H1 (cell line): ENCODE data around the gene FSD1. TPM values are rescaled to one million over a fixed set of nuclear protein-coding genes. Genes with fewer than 3 reads are reported as not detected.

ENCODE experiments used
- CTCF ChIA-PET: fragments of 300-600 bp; sonication (Branson Sonifier 250); formaldehyde crosslinking; loops from one replicate; lab custom pipeline; 2021; ENCODE audit not compliant: partially characterized antibody; lab: Charles Lee
- POLR2A ChIA-PET: fragments of 300-600 bp; sonication (Branson Sonifier 250); formaldehyde crosslinking; loops from one replicate; lab custom pipeline; 2021; ENCODE audit warnings: inconsistent platforms; ENCODE audit not compliant: partially characterized antibody; lab: Charles Lee
- DNase-seq, 2 experiments: peaks; one replicate each; pipeline versions ENCODE4 v3.0.0 to v3.0.0-alpha.2; 2010 to 2022; ENCODE audit warnings: low spot score in 2 of 2, low read depth in 1 of 2, mixed read lengths in 1 of 2
- FAIRE-seq: peaks from 2 replicates; lab custom pipeline; 2011; peaks lifted over from hg19 to GRCh38; lab: Jason Lieb, UNC
- H2AFZ ChIP-seq: 2 replicates; pipeline ENCODE4 v1.8.1; 2012; ENCODE audit warnings: low read length, inconsistent platforms
- H2AK5ac ChIP-seq: 2 replicates; pipeline ENCODE4 v1.6.1; 2013; ENCODE audit warnings: low read depth, low read length
- H2BK120ac ChIP-seq: replicated peaks from 2 replicates; pipeline ENCODE3; 2013; ENCODE audit warnings: low read depth, low read length, inconsistent platforms
- H2BK12ac ChIP-seq: 2 replicates; pipeline ENCODE4 v1.6.1; 2013; ENCODE audit warnings: low read depth, low read length
- H2BK15ac ChIP-seq: 2 replicates; pipeline ENCODE4 v1.6.1; 2013; ENCODE audit warnings: low read length
- H2BK20ac ChIP-seq: 2 replicates; pipeline ENCODE4 v1.6.1; 2013; ENCODE audit warnings: low read length
- H2BK5ac ChIP-seq: 2 replicates; pipeline ENCODE4 v1.6.1; 2013; ENCODE audit warnings: low read depth, low read length
- H3K14ac ChIP-seq: 2 replicates; pipeline ENCODE4 v1.6.1; 2013; ENCODE audit warnings: inconsistent platforms; ENCODE audit not compliant: insufficient read length
- H3K18ac ChIP-seq: 2 replicates; pipeline ENCODE4 v1.6.1; 2013; ENCODE audit warnings: low read length; ENCODE audit errors: extremely low read depth
- H3K23ac ChIP-seq: 2 replicates; pipeline ENCODE4 v1.6.1; 2013; ENCODE audit warnings: inconsistent platforms; ENCODE audit not compliant: insufficient read length
- H3K23me2 ChIP-seq: 2 replicates; pipeline ENCODE4 v1.6.1; 2013; ENCODE audit warnings: low read depth, low read length
- H3K27ac ChIP-seq: 2 replicates; pipeline ENCODE4 v1.6.1; 2011; ENCODE audit warnings: low read depth, low read length, inconsistent platforms
- H3K27me3 ChIP-seq, 4 experiments: replicated peaks in 1 of 4; 1 replicate in 1 of 4; 2 replicates in 3 of 4; pipeline versions ENCODE4 v1.6.1 to v1.8.1; 2011 to 2013; ENCODE audit warnings: low read length in 3 of 4, mild to moderate bottlenecking in 3 of 4, inconsistent platforms in 2 of 4, mixed read lengths in 2 of 4, moderate library complexity in 1 of 4; ENCODE audit not compliant: control insufficient read depth in 3 of 4, insufficient read depth in 3 of 4; ENCODE audit errors: extremely low read depth in 1 of 4
- H3K36me3 ChIP-seq, 4 experiments: 2 replicates each; pipeline versions ENCODE4 v1.6.1 to v1.8.1; 2011 to 2013; ENCODE audit warnings: mild to moderate bottlenecking in 4 of 4, low read length in 3 of 4, moderate library complexity in 2 of 4, control low read depth in 1 of 4, inconsistent platforms in 1 of 4; ENCODE audit not compliant: insufficient read depth in 4 of 4, control insufficient read depth in 2 of 4
- H3K4ac ChIP-seq: replicated peaks from 2 replicates; pipeline ENCODE3; 2013; ENCODE audit warnings: low read length, low read depth, mixed read lengths, inconsistent platforms; ENCODE audit not compliant: insufficient read length
- H3K4me1 ChIP-seq, 4 experiments: replicated peaks in 1 of 4; 1 replicate in 1 of 4; 2 replicates in 3 of 4; pipeline versions ENCODE4 v1.6.1 to v1.8.1; 2011 to 2013; ENCODE audit warnings: low read length in 3 of 4, inconsistent platforms in 2 of 4, mixed read lengths in 1 of 4; ENCODE audit not compliant: insufficient read depth in 4 of 4, control insufficient read depth in 3 of 4
- H3K4me2 ChIP-seq, 2 experiments: 2 replicates each; pipeline versions ENCODE4 v1.6.1 to v1.8.1; 2011 to 2013; ENCODE audit warnings: low read depth in 2 of 2, low read length in 2 of 2, control low read depth in 1 of 2, inconsistent platforms in 1 of 2, mild to moderate bottlenecking in 1 of 2; ENCODE audit not compliant: insufficient read depth in 1 of 2
- H3K4me3 ChIP-seq, 4 experiments: fragments of 200-600, 300-600 bp in 1 of 4; sonication (generic), shearing (Covaris generic), sonication (Bioruptor Twin) in 1 of 4; 2 replicates each; pipeline versions ENCODE4 v1.5.1 to v1.8.1; 2011 to 2016; ENCODE audit warnings: low read length in 4 of 4, low read depth in 3 of 4, control low read depth in 2 of 4, inconsistent platforms in 2 of 4, mild to moderate bottlenecking in 2 of 4, mixed read lengths in 1 of 4, moderate library complexity in 1 of 4; ENCODE audit not compliant: insufficient read depth in 2 of 4; ENCODE audit errors: extremely low read depth in 1 of 4
- H3K56ac ChIP-seq: replicated peaks from 2 replicates; pipeline ENCODE3; 2013; ENCODE audit warnings: low read depth, mild to moderate bottlenecking, mixed read lengths, low read length, inconsistent platforms; ENCODE audit not compliant: insufficient read length
- H3K79me1 ChIP-seq: 2 replicates; pipeline ENCODE4 v1.6.1; 2013; ENCODE audit warnings: low read depth, low read length, control low read depth
- H3K79me2 ChIP-seq, 2 experiments: 2 replicates each; pipeline versions ENCODE4 v1.6.1 to v1.8.1; 2012 to 2013; ENCODE audit warnings: low read length in 2 of 2, mild to moderate bottlenecking in 2 of 2, inconsistent platforms in 1 of 2; ENCODE audit not compliant: insufficient read depth in 2 of 2, control insufficient read depth in 1 of 2
- H3K9ac ChIP-seq, 4 experiments: replicated peaks in 1 of 4; 1 replicate in 1 of 4; 2 replicates in 3 of 4; pipeline versions ENCODE4 v1.6.1 to v1.8.1; 2011 to 2013; ENCODE audit warnings: low read depth in 3 of 4, low read length in 3 of 4, control low read depth in 2 of 4, mild to moderate bottlenecking in 2 of 4, moderate library complexity in 2 of 4, inconsistent platforms in 1 of 4; ENCODE audit errors: extremely low read depth in 1 of 4
- H3K9me3 ChIP-seq, 2 experiments: 2 replicates each; pipeline versions ENCODE4 v1.6.1 to v1.8.1; 2012 to 2013; ENCODE audit warnings: mild to moderate bottlenecking in 2 of 2, moderate library complexity in 2 of 2, control low read depth in 1 of 2, inconsistent platforms in 1 of 2, low read depth in 1 of 2, low read length in 1 of 2, mixed read lengths in 1 of 2; ENCODE audit not compliant: insufficient read depth in 2 of 2
- H4K20me1 ChIP-seq, 2 experiments: replicated peaks in 1 of 2; 2 replicates each; pipeline versions ENCODE3 to v1.8.1; 2011 to 2013; ENCODE audit warnings: inconsistent platforms in 2 of 2, low read length in 2 of 2, mild to moderate bottlenecking in 1 of 2; ENCODE audit not compliant: insufficient read depth in 2 of 2, control insufficient read depth in 1 of 2
- H4K5ac ChIP-seq: 2 replicates; pipeline ENCODE4 v1.6.1; 2013; ENCODE audit warnings: low read length, low read depth, mixed read lengths, inconsistent platforms; ENCODE audit not compliant: insufficient read length
- H4K8ac ChIP-seq: 2 replicates; pipeline ENCODE4 v1.8.0; 2013; ENCODE audit warnings: mild to moderate bottlenecking, moderate library complexity, low read length, inconsistent platforms; ENCODE audit not compliant: insufficient read depth; ENCODE audit errors: extremely low read depth
- H4K91ac ChIP-seq: replicated peaks from 2 replicates; pipeline ENCODE3; 2013; ENCODE audit warnings: low read length, mixed read lengths, inconsistent platforms; ENCODE audit not compliant: insufficient read length
- BCL11A ChIP-seq, 2 experiments: IDR thresholded peaks; one replicate each; pipeline ENCODE4 v1.6.1; 2011; ENCODE audit warnings: low read depth in 2 of 2, low read length in 2 of 2, mild to moderate bottlenecking in 2 of 2
- CHD1 ChIP-seq: IDR thresholded peaks from 2 replicates; pipeline ENCODE4 v1.6.1; 2012; ENCODE audit warnings: low read depth, low read length, improper control_type of control experiment
- EZH2 ChIP-seq: fragments of 200-600 bp; sonication (generic); IDR thresholded peaks from 2 replicates; pipeline ENCODE4 v1.7.1; 2012; ENCODE audit warnings: low read depth, mild to moderate bottlenecking, moderate library complexity, low read length, inconsistent platforms; ENCODE audit not compliant: severe bottlenecking
- KDM1A ChIP-seq: fragments of 200-600, 300-600 bp; sonication (generic); IDR thresholded peaks from 2 replicates; pipeline ENCODE4 v1.7.1; 2016; ENCODE audit warnings: mild to moderate bottlenecking, low read length, borderline replicate concordance
- SAP30 ChIP-seq: fragments of 300-600 bp; sonication (generic); IDR thresholded peaks from 2 replicates; pipeline ENCODE4 v1.7.1; 2012; ENCODE audit warnings: low read length, moderate library complexity, mild to moderate bottlenecking, inconsistent platforms; ENCODE audit not compliant: insufficient read depth, insufficient replicate concordance
- SIRT6 ChIP-seq: IDR thresholded peaks from one replicate; pipeline ENCODE4 v1.7.1; 2012; ENCODE audit warnings: low read length, inconsistent platforms
- TAF7 ChIP-seq: optimal IDR thresholded peaks from 2 replicates; pipeline ENCODE3; 2011; ENCODE audit warnings: low read depth, mild to moderate bottlenecking, inconsistent platforms, low read length, moderate library complexity, borderline replicate concordance
- TEAD4 ChIP-seq: IDR thresholded peaks from 2 replicates; pipeline ENCODE4 v1.6.1; 2012; ENCODE audit warnings: low read depth, low read length, inconsistent platforms, mixed read lengths
- WGBS, 2 experiments: shearing (Covaris generic) in 1 of 2; methylation state at CpG; one replicate each; pipeline versions ENCODE4 v1.1.6 to v1.1.7; 2013 to 2015; ENCODE audit warnings: low lambda C conversion rate in 2 of 2, mixed read lengths in 2 of 2, inconsistent platforms in 1 of 2, low coverage in 1 of 2, missing lambda C conversion rate in 1 of 2; ENCODE audit not compliant: insufficient replicate concordance in 2 of 2, insufficient coverage in 1 of 2, insufficient read length in 1 of 2; ENCODE audit errors: extremely low coverage in 1 of 2, missing lambda C conversion rate in 1 of 2; 5-methylcytosine and 5-hydroxymethylcytosine counted together
- polyA plus RNA-seq, 7 experiments: library from polyadenylated mRNA; depleted of rRNA in 3 of 7; stranded (reverse) in 5 of 7; unstranded in 2 of 7; fragments of >200 nt in 5 of 7; fragments of 200-250 nt in 2 of 7; gene quantifications; 1 replicate in 5 of 7; 2 replicates in 1 of 7; 4 replicates in 1 of 7; pipeline versions ENCODE4 v1.2.1 to v1.2.3, GENCODE V29; 2011 to 2013; ENCODE audit warnings: missing spikeins in 2 of 7, mixed read lengths in 2 of 7
- total RNA-seq: library from RNA; stranded (reverse); fragmentation: NEBNext Ultra II Directional; extraction: Animal tissue kit (Norgen Biotek cat#: 25700); gene quantifications from 2 replicates; pipeline ENCODE4 v1.2.1, GENCODE V29; 2021
- TF ChIP-seq, protein P1 (sequence below): IDR thresholded peaks from 2 replicates; pipeline ENCODE4 v1.6.1; 2012; ENCODE audit warnings: low read length, inconsistent platforms

The FSD1 gene
- total and polyA plus RNA-seq, 2 of the 8 experiments (the other 6 are each of a cell fraction or from before 2014, with no cell fraction given) = 58.8 to 181 TPM

DNA sequence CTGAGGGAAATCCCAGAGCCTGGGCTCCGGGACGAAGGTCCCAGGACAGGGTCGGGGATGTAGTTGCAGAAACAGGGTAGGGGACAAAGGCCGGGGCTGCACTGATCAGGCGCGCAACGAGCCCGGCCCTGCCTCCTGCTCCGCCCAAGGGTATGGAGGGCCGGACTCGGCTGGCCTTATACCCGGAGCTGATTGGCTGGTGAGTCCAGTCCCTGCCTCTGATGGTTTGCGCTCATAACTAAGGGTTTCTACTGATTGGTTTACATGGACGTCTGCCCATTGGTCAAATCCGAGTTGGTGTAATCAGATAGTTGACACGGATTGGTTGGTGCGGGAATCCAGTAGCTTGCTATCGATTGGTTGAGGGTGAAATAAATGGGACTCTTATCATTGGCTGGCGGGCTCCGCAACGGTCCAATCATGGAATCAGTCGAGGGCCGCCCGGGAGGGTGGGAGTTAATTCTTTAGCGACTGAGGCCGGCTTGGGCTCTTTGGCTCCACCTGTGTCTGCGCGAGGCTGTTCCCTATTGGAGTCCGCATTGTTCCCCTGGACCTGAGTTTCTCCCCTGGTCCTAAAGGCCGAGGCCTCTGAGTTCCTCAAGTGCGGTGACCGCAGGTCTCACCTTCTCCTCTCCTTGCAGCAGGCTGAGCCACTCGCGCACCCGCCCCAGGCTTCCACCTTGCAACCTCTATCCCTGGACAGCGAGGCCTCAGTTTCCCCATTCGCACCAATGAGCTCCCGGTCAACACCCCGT is 38.4 kb downstream of the FSD1 start:
- no peak overlapping the region for H3K14ac ChIP-seq
- peaks cover 0 to 5% of the 10 kb centered on the region in 2 experiments for H4K20me1 ChIP-seq
- peak overlapping the region; percentile 66 to 92 (median 78) for H3K4me3 ChIP-seq
- ChIA-PET POLR2A (interaction anchor here (0.5 to 5.6 kb wide), 36 partner anchors 11 to 368 kb away, joined by 3 to 72 read pairs (median 5); partner anchors contain the start of genes CHAF1A, FSD1 and YJU2), CTCF (interaction anchor here (0.8 to 20.4 kb wide), 12 partner anchors 9 to 191 kb away, joined by 3 to 311 read pairs (median 4); partner anchors contain the start of genes SH3GL1 and SHD)
- no peaks in the 10 kb centered on the region for H3K79me1 ChIP-seq
- H2BK12ac ChIP-seq = no peak overlapping the region; the same call in 1 of the 2 replicates
- H4K91ac ChIP-seq = peak overlapping the region; percentile 100
- DNase-seq = peak; percentile 94 to 97
- H2BK5ac ChIP-seq = peak overlapping the region; percentile 93
- H3K27me3 ChIP-seq = no peaks in the 10 kb centered on the region
- H2BK120ac ChIP-seq = peak overlapping the region; percentile 60
- no peak overlapping the region for H2BK15ac ChIP-seq
- peak overlapping the region; percentile 98 for H4K5ac ChIP-seq
- peak overlapping the region; percentile 98 for H3K56ac ChIP-seq
- peaks cover 0 to 5% of the 10 kb centered on the region in 2 experiments; a peak in 1 of 4 replicates for H3K79me2 ChIP-seq
- H3K9ac ChIP-seq = peak overlapping the region; percentile 78 to 91 (median 90)
- peaks cover 0 to 12% (median 3%) of the 10 kb centered on the region in 4 experiments; a peak in 2 of 8 replicates for H3K36me3 ChIP-seq
- H3K9me3 ChIP-seq = no peaks in the 10 kb centered on the region
- H3K4ac ChIP-seq = peak overlapping the region; percentile 100
- H3K23ac ChIP-seq = no peak overlapping the region
- peak overlapping the region; percentile 62 to 99 for H3K4me2 ChIP-seq
- no peak overlapping the region for H2AK5ac ChIP-seq
- H4K8ac ChIP-seq = peak overlapping the region; percentile 97
- H3K18ac ChIP-seq = peak overlapping the region; percentile 99
- peak; percentile 94 for FAIRE-seq
- H3K23me2 ChIP-seq = peaks cover 20% of the 10 kb centered on the region
- peaks cover 0 to 16% (median 8%) of the 10 kb centered on the region in 4 experiments; a peak in 6 of 7 replicates for H3K4me1 ChIP-seq
- H3K27ac ChIP-seq = peak overlapping the region; percentile 96
- WGBS, 2 experiments = 1% methylated on average over 39 of the region's 39 CpGs; no CpG with 5 or more reads in 1 of the 2 experiments
- H2BK20ac ChIP-seq = peak overlapping the region; percentile 9; the same call in 1 of the 2 replicates
- H2AFZ ChIP-seq = peak overlapping the region; percentile 91
- TF ChIP-seq CHD1 (0 out of 2 replicates have a peak, but pooled peaks have one; percentile 43), EZH2 (peak; percentile 69), TAF7 (peak; percentile 91), SIRT6 (no peak), TEAD4 (no peak), BCL11A (IDR thresholded peaks at IDR 0.05; ENCODE audit: low read depth in 2 of 2, low read length in 2 of 2) (no peak), KDM1A (0 out of 2 replicates have a peak, but pooled peaks have one; percentile 52), SAP30 (no peak)
- TF ChIP-seq, protein P1, sequence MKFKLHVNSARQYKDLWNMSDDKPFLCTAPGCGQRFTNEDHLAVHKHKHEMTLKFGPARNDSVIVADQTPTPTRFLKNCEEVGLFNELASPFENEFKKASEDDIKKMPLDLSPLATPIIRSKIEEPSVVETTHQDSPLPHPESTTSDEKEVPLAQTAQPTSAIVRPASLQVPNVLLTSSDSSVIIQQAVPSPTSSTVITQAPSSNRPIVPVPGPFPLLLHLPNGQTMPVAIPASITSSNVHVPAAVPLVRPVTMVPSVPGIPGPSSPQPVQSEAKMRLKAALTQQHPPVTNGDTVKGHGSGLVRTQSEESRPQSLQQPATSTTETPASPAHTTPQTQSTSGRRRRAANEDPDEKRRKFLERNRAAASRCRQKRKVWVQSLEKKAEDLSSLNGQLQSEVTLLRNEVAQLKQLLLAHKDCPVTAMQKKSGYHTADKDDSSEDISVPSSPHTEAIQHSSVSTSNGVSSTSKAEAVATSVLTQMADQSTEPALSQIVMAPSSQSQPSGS = peak; percentile 23; the same call in 1 of the 2 replicates
